Measurements from ENCODE around the gene ZNF26.

ZNF26 gene

GRCh38 chr12:132945806-132946205 is 40.4 kb upstream of the ZNF26 start:
- no peak for DNase-seq (ENCODE audit: low spot score)
- TF ChIP-seq, protein P1, sequence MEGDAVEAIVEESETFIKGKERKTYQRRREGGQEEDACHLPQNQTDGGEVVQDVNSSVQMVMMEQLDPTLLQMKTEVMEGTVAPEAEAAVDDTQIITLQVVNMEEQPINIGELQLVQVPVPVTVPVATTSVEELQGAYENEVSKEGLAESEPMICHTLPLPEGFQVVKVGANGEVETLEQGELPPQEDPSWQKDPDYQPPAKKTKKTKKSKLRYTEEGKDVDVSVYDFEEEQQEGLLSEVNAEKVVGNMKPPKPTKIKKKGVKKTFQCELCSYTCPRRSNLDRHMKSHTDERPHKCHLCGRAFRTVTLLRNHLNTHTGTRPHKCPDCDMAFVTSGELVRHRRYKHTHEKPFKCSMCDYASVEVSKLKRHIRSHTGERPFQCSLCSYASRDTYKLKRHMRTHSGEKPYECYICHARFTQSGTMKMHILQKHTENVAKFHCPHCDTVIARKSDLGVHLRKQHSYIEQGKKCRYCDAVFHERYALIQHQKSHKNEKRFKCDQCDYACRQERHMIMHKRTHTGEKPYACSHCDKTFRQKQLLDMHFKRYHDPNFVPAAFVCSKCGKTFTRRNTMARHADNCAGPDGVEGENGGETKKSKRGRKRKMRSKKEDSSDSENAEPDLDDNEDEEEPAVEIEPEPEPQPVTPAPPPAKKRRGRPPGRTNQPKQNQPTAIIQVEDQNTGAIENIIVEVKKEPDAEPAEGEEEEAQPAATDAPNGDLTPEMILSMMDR (IDR thresholded peaks at IDR 0.05; ENCODE audit: extremely low read depth, missing control alignments) = no peak

GRCh38 chr12:132946246-132946820 is 39.8 kb upstream of the ZNF26 start:
- TF ChIP-seq, protein P1 (IDR thresholded peaks at IDR 0.05; ENCODE audit: extremely low read depth, missing control alignments) = no peak
- DNase-seq (ENCODE audit: low spot score) = no peak

DNA sequence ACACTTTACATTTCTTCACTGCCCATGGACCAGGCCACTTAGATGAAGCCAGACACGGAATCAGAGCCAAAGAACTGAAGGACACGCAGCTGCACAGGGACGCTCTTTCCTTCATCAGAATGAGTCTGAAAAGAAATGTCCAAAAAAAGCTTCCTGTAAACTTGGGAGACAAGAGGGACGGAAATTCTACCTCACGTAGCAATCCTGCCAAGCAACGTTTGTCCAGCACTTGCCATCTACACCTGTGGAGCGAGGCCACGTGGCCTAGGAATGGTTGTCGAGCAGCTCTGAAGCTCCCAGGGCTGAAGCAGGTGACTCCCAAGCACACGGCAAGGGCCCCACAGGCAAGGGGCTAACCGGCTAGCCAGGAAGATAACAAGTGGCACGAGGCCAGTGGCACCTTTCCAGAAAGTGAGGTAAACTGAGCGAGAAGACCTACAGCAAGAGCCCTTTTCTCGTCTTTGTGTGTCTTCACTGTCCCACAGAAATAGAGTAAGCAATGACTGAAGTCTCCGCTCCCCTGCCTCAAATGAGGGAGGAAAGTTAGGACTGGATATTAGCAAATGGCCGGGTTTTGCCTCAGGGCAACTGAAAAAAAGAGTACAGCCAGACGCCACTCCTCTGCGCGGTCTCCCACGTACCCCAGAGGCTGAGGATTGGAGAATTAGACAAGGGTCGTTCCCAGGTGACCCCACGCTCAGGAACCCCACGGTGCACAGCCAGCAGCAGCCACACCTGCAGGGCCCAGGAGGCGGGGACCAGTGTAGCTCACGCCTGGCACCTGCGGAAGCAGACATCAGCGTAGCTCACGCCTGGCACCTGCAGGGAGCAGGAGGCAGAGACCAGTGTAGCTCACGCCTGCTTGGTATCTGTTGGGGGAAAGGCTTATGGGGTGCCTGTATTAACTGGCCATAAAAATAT is 37.8 kb upstream of the ZNF26 start:
- TF ChIP-seq, protein P1 (IDR thresholded peaks at IDR 0.05; ENCODE audit: extremely low read depth, missing control alignments) = no peak

GRCh38 chr12:132949936-132950837 is 36.0 kb upstream of the ZNF26 start:
- TF ChIP-seq, protein P1 (IDR thresholded peaks at IDR 0.05; ENCODE audit: extremely low read depth, missing control alignments) = no peak
- DNase-seq (ENCODE audit: low spot score) = no peak

More for the DNA sequence above, 37.8 kb upstream of the ZNF26 start:
- no peak for DNase-seq (ENCODE audit: low spot score)

DNA sequence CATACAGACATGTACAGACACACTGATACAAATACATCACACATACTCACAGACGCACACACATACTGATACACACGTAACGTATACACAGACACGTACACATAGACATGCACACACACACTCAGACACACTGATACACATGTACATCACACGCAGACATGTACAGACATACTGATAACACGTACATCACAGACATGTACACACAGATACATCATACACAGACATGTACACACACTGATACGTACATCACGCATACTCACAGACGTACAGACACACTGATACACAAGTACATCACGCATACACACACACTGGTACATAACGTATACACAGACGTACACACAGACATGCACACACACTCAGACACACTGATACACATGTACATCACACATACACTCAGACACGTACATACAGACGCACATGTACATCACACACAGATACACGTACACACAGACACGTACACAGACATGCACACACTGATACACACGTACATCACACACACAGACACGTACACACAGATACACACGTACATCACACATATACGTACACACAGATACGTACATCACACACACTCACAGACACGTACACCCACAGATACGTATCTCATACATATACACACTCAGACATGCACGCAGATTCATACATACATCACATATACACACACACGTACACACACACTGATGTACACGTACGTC is 35.2 kb upstream of the ZNF26 start:
- DNase-seq (ENCODE audit: low spot score) = no peak
- TF ChIP-seq, protein P1 (IDR thresholded peaks at IDR 0.05; ENCODE audit: extremely low read depth, missing control alignments) = no peak

DNA sequence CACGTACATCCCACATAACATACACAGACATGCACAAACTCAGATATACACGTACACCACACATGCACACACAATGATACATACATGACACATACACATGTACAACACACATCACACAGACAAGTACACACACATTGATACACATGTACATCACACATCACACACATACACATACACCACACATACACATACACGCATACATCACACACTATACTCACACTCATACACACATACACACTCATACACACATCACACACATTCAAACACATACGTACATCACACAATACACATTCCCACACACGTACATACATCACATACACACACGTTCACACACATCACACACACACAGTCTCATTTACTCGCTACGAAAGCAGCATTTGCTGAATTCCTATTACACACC is 34.5 kb upstream of the ZNF26 start:
- no peak for DNase-seq (ENCODE audit: low spot score)
- TF ChIP-seq, protein P1 (IDR thresholded peaks at IDR 0.05; ENCODE audit: extremely low read depth, missing control alignments) = no peak

Measured in GM20000 (cell line).